Natural killer cell treated with Interleukin-12 subunit alpha and Interleukin-12 subunit beta and Interleukin-15 and Interleukin-18, amount 100 ng/mL, for 72 hours (primary cell): ENCODE data around the gene RXRA. TPM values are rescaled to one million over a fixed set of nuclear protein-coding genes. Genes with fewer than 3 reads are reported as not detected.

Experiments
- ATAC-seq, 2 donors: fragments of 150-1000 bp; cut with Tn5 transposase in 1 of 2; sonication (Bioruptor Pico), chemical (Tn5 transposase) in 1 of 2; 2 replicates each; pipeline ENCODE4 v1.10.0; 2021
- DNase-seq: peaks from one replicate; pipeline ENCODE4 v3.0.0; 2022; ENCODE audit warnings: low spot score
- H3K27ac Mint-ChIP-seq, 2 donors: 1 replicate in 1 of 2; 2 replicates in 1 of 2; pipeline ENCODE4 v1.8.0; 2022; ENCODE audit warnings: mixed read lengths in 2 of 2, mild to moderate bottlenecking in 1 of 2, moderate library complexity in 1 of 2
- H3K27me3 Mint-ChIP-seq, 2 donors: 1 replicate in 1 of 2; 2 replicates in 1 of 2; pipeline ENCODE4 v1.8.0; 2022; ENCODE audit warnings: mixed read lengths in 2 of 2
- H3K36me3 Mint-ChIP-seq: one replicate; pipeline ENCODE4 v1.8.0; 2022; ENCODE audit warnings: mixed read lengths
- H3K4me1 Mint-ChIP-seq, 2 donors: 1 replicate in 1 of 2; 2 replicates in 1 of 2; pipeline ENCODE4 v1.8.0; 2022; ENCODE audit warnings: low read depth in 2 of 2, mixed read lengths in 2 of 2, mild to moderate bottlenecking in 1 of 2
- H3K4me3 Mint-ChIP-seq: one replicate; pipeline ENCODE4 v1.8.0; 2022; ENCODE audit warnings: mixed read lengths
- H3K9me3 Mint-ChIP-seq: 2 replicates; pipeline ENCODE4 v1.8.0; 2022; ENCODE audit warnings: mixed read lengths
- total RNA-seq, 2 donors: library from RNA; stranded (reverse); gene quantifications; one replicate each; pipeline ENCODE4 v1.2.3, GENCODE V29; 2022

The RXRA gene
- total RNA-seq, 2 donors from 2014 or later: 3.8 to 4.9 TPM

GRCh38 chr9:134328341-134328840, 2.1 kb downstream of the RXRA start:
- no peak for DNase-seq
- no peak overlapping the region for H3K4me3 Mint-ChIP-seq

DNA sequence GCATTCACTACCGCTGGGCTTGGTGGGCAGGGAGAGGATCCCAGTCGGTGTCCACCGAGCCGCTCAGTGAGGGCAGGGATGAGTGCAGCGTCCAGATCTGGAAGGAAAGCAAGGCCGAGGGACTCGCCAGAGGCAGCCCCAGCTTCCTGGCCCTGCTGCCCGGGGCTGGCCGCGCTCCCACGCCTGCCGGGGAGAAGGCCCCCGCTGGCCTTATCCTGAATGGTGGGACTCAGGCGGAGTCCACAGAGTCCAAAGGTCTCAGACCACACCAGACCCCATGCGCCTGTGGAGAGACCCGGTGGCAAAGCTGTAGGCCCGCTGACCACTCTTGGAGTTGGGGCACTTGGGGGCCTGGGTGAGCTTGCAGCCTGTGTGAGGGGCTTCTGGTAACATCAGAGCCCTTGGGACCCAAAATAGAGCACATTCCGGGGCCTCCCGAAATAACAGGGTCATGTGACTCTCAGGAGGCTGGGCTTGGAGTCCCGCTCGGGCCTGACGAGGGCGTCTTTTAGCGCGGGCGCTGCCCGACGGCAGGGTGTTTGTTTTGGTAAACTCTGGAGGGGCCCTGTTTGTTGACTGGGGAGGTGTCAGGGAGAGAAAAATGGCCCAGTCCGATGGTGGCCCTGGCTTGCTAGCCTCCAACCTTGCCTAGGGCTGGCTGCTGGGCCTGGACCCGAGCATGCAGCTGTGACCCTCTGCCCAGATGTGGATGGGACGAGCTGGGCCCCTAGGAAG, 2.8 kb downstream of the RXRA start:
- H3K4me3 Mint-ChIP-seq: no peak overlapping the region
- no peak for DNase-seq
- no peaks in the 10 kb centered on the region for H3K9me3 Mint-ChIP-seq
- no peaks in the 10 kb centered on the region for H3K36me3 Mint-ChIP-seq
- H3K4me1 Mint-ChIP-seq: peaks cover 7% of the 10 kb centered on the region in 2 donors
- ATAC-seq: no peak
- no peak overlapping the region for H3K27ac Mint-ChIP-seq
- no peaks in the 10 kb centered on the region for H3K27me3 Mint-ChIP-seq

More at GRCh38 chr9:134328341-134328840, 2.1 kb downstream of the RXRA start:
- no peak for ATAC-seq
- peaks cover 8 to 9% of the 10 kb centered on the region in 2 donors for H3K4me1 Mint-ChIP-seq
- no peaks in the 10 kb centered on the region for H3K36me3 Mint-ChIP-seq
- no peaks in the 10 kb centered on the region for H3K9me3 Mint-ChIP-seq
- H3K27ac Mint-ChIP-seq: no peak overlapping the region
- H3K27me3 Mint-ChIP-seq: no peaks in the 10 kb centered on the region

DNA sequence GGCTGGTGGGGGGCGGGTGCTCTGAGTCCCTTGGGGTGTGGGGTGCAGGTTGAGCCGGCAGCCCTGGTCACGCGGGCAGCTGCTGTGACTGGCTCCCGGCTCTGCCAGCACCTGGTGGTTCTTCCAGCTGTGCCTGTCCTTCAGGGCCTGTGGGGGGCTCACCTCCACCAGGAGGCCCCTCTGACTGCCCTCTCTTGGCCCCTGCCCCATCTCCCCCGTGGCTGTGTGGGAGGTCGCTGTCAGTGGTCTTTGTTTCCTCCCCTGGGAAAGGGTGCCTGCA, 3.3 kb downstream of the RXRA start:
- Mint-ChIP-seq H3K36me3 (no peaks in the 10 kb centered on the region), H3K4me1 (peaks cover 2% of the 10 kb centered on the region in 2 donors), H3K9me3 (no peaks in the 10 kb centered on the region), H3K27me3 (no peaks in the 10 kb centered on the region), H3K4me3 (no peak overlapping the region), H3K27ac (no peak overlapping the region)
- no peak for DNase-seq
- ATAC-seq: no peak

- H3K4me3 Mint-ChIP-seq: no peak overlapping the region
- no peak for ATAC-seq
- no peaks in the 10 kb centered on the region for H3K27me3 Mint-ChIP-seq
- DNase-seq: no peak
- no peaks in the 10 kb centered on the region for H3K36me3 Mint-ChIP-seq
- no peaks in the 10 kb centered on the region for H3K9me3 Mint-ChIP-seq
- H3K4me1 Mint-ChIP-seq: no peaks in the 10 kb centered on the region
- H3K27ac Mint-ChIP-seq: no peak overlapping the region
These were observed 3.6 kb downstream of the RXRA start for GRCh38 chr9:134329886-134330285.

- H3K36me3 Mint-ChIP-seq: no peaks in the 10 kb centered on the region
- H3K27me3 Mint-ChIP-seq: no peaks in the 10 kb centered on the region
- DNase-seq: no peak
- no peaks in the 10 kb centered on the region for H3K4me1 Mint-ChIP-seq
- no peak overlapping the region for H3K27ac Mint-ChIP-seq
- H3K4me3 Mint-ChIP-seq: no peak overlapping the region
- ATAC-seq: no peak
- H3K9me3 Mint-ChIP-seq: no peaks in the 10 kb centered on the region
These were observed 4.3 kb downstream of the RXRA start for GRCh38 chr9:134330590-134330989.

- ATAC-seq: no peak
- Mint-ChIP-seq H3K4me1 (no peaks in the 10 kb centered on the region), H3K4me3 (no peak overlapping the region), H3K36me3 (no peaks in the 10 kb centered on the region), H3K9me3 (no peaks in the 10 kb centered on the region), H3K27me3 (no peaks in the 10 kb centered on the region), H3K27ac (no peak overlapping the region)
- DNase-seq: no peak
These were observed 5.2 kb downstream of the RXRA start for GRCh38 chr9:134331186-134332025.

GRCh38 chr9:134332266-134332665, 6.0 kb downstream of the RXRA start:
- ATAC-seq (no peak), DNase-seq (no peak)

GRCh38 chr9:134332841-134333233, 6.6 kb downstream of the RXRA start:
- Mint-ChIP-seq H3K36me3 (no peaks in the 10 kb centered on the region), H3K4me3 (no peak overlapping the region), H3K9me3 (no peaks in the 10 kb centered on the region), H3K4me1 (peaks cover 2 to 5% of the 10 kb centered on the region in 2 donors), H3K27ac (no peak overlapping the region), H3K27me3 (no peaks in the 10 kb centered on the region)
- DNase-seq: no peak
- ATAC-seq: no peak

More at GRCh38 chr9:134332266-134332665, 6.0 kb downstream of the RXRA start:
- Mint-ChIP-seq H3K36me3 (no peaks in the 10 kb centered on the region), H3K27me3 (no peaks in the 10 kb centered on the region), H3K27ac (no peak overlapping the region), H3K4me1 (peaks cover 1 to 2% of the 10 kb centered on the region in 2 donors), H3K4me3 (no peak overlapping the region), H3K9me3 (no peaks in the 10 kb centered on the region)

GRCh38 chr9:134333234-134333873, 7.1 kb downstream of the RXRA start:
- no peak overlapping the region for H3K4me3 Mint-ChIP-seq
- H3K27ac Mint-ChIP-seq: no peak overlapping the region
- DNase-seq (no peak), ATAC-seq (no peak)
- H3K27me3 Mint-ChIP-seq: no peaks in the 10 kb centered on the region
- H3K4me1 Mint-ChIP-seq: peaks cover 2 to 5% of the 10 kb centered on the region in 2 donors
- H3K9me3 Mint-ChIP-seq: no peaks in the 10 kb centered on the region
- H3K36me3 Mint-ChIP-seq: no peaks in the 10 kb centered on the region

DNA sequence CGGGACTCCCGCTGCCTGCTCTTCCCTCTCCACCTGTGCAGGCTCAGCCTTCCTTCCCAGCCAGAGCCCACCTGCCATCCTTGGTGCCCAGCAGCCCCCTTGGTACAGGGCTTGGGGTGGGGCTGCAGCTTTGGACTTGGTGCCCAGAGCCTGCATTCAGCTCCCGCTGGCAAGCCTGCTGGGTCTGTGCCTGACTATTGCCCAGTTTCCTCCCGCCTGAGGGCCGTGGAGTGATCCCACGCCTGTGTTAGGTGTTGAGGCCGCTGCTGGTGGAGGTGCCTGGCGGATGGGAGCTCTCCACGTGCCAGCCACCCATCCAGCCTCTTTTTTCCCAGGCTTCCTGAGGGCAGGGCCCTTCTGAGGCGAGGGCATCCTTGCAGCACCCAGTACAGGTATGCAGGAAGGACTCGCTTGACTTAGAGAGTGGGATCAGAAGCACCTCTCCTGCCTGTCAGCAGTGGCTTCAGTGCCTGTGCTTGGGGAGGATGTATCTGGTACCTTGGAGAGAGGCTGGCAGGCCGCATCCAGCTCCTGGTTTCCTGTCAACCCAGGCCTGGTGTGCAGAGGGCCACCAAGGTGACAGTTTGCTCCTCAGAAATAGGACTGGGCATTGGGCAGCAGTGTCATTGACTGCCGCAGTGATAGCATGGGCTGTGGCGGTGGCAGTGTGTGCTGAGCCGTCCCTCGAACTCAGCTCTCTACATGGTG, 7.8 kb downstream of the RXRA start:
- Mint-ChIP-seq H3K9me3 (no peaks in the 10 kb centered on the region), H3K27me3 (no peaks in the 10 kb centered on the region), H3K4me3 (no peak overlapping the region), H3K4me1 (peaks cover 2 to 5% of the 10 kb centered on the region in 2 donors), H3K27ac (no peak overlapping the region), H3K36me3 (no peaks in the 10 kb centered on the region)
- ATAC-seq (no peak), DNase-seq (no peak)

GRCh38 chr9:134335061-134335460, 8.8 kb downstream of the RXRA start:
- H3K27me3 Mint-ChIP-seq: no peaks in the 10 kb centered on the region
- H3K4me1 Mint-ChIP-seq: peaks cover 2 to 5% of the 10 kb centered on the region in 2 donors
- H3K27ac Mint-ChIP-seq: no peak overlapping the region
- H3K36me3 Mint-ChIP-seq: no peaks in the 10 kb centered on the region
- no peak overlapping the region for H3K4me3 Mint-ChIP-seq
- DNase-seq (no peak), ATAC-seq (no peak)
- no peaks in the 10 kb centered on the region for H3K9me3 Mint-ChIP-seq

DNA sequence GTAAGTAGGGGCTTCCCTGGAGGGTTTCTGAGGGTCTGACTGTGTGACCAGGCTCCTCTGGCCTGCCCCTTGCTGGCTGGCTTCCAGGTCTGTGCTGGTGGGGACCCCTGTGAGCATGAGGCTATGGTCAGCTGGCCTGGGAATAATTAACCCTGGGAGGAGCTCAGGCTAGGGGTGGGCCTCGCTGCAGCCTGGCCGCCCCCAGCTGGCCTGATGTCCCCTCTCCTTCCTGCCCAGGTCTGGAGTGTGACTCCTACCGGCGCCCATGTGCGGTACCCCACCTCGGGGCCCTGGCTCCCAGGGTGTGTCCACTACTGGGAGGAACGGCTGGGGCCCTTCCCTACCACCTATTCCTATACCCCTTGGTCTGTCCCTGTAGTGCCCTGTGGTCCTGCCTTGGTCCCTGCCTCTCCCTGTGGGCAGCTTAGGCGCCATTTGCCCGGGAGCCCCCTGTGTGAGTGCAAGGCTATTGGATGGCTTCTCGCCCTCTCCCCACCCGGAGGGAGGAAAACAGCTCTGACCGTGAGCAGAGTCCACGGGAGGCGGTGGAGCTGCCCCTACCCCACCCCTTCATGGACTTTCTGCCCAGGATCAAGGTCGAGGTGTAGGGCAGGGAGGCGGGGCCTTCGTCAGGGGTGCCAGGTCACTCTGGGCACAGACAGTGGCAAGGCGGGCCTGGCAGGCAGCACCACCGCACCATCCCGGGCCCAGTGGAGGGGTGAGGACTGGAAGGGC, 9.4 kb downstream of the RXRA start:
- H3K36me3 Mint-ChIP-seq: no peaks in the 10 kb centered on the region
- no peaks in the 10 kb centered on the region for H3K27me3 Mint-ChIP-seq
- H3K4me3 Mint-ChIP-seq: no peak overlapping the region
- H3K4me1 Mint-ChIP-seq: peaks cover 2 to 5% of the 10 kb centered on the region in 2 donors
- H3K9me3 Mint-ChIP-seq: no peaks in the 10 kb centered on the region
- DNase-seq (no peak), ATAC-seq (no peak)
- H3K27ac Mint-ChIP-seq: no peak overlapping the region

GRCh38 chr9:134336228-134336627, 10.0 kb downstream of the RXRA start:
- peaks cover 2 to 5% of the 10 kb centered on the region in 2 donors for H3K4me1 Mint-ChIP-seq
- ATAC-seq (no peak), DNase-seq (no peak)
- no peaks in the 10 kb centered on the region for H3K9me3 Mint-ChIP-seq
- no peak overlapping the region for H3K4me3 Mint-ChIP-seq
- H3K36me3 Mint-ChIP-seq: no peaks in the 10 kb centered on the region
- H3K27ac Mint-ChIP-seq: no peak overlapping the region
- H3K27me3 Mint-ChIP-seq: no peaks in the 10 kb centered on the region
